Measurements from ENCODE around the gene CNN2.

GRCh38 chr19:1019616-1019961, 6.8 kb upstream of the CNN2 start:
- TF ChIP-seq, protein P1, sequence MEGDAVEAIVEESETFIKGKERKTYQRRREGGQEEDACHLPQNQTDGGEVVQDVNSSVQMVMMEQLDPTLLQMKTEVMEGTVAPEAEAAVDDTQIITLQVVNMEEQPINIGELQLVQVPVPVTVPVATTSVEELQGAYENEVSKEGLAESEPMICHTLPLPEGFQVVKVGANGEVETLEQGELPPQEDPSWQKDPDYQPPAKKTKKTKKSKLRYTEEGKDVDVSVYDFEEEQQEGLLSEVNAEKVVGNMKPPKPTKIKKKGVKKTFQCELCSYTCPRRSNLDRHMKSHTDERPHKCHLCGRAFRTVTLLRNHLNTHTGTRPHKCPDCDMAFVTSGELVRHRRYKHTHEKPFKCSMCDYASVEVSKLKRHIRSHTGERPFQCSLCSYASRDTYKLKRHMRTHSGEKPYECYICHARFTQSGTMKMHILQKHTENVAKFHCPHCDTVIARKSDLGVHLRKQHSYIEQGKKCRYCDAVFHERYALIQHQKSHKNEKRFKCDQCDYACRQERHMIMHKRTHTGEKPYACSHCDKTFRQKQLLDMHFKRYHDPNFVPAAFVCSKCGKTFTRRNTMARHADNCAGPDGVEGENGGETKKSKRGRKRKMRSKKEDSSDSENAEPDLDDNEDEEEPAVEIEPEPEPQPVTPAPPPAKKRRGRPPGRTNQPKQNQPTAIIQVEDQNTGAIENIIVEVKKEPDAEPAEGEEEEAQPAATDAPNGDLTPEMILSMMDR (IDR thresholded peaks at IDR 0.05): no peak
- TF ChIP-seq POLR2A (IDR thresholded peaks at IDR 0.05): no peak
